GM12891 (cell line): ENCODE data around the gene LRIT3.

Experiments
- POLR2A ChIP-seq: IDR thresholded peaks from 2 replicates; pipeline ENCODE4 v1.6.1; 2011; ENCODE audit warnings: low read depth, low read length, control low read depth
- POLR2AphosphoS5 ChIP-seq: IDR thresholded peaks from 2 replicates; pipeline ENCODE4 v1.6.1; 2011; ENCODE audit warnings: low read depth, low read length, control low read depth
- POU2F2 ChIP-seq: IDR thresholded peaks from 2 replicates; pipeline ENCODE4 v1.6.1; 2011; ENCODE audit warnings: low read depth, mild to moderate bottlenecking, control low read depth, low read length, moderate library complexity
- SPI1 ChIP-seq: IDR thresholded peaks from 2 replicates; pipeline ENCODE4 v1.6.1; 2011; ENCODE audit warnings: low read depth, low read length, control low read depth
- TAF1 ChIP-seq: IDR thresholded peaks from 2 replicates; pipeline ENCODE4 v1.6.1; 2011; ENCODE audit warnings: low read depth, low read length, control low read depth

DNA sequence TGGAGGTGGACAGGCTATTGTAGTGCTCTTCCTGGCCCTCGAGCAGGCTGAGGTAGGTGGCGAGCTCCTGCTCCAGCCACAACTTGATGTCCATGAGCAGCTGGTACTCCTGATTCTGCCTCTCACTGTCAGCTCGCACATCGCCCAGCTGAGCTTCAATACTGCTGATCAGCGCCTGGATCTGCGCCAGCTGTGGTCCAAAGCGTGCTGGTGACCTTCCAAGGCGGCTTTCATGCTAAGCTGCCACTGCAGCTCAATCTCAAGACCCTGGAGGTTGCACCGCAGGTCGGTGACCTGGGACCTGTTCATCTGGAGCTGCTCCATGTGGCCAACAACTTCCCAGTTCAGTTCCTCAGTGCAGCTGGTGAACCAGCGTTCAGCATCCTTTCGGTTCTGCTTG, 31.2 kb downstream of the LRIT3 start:
- TF ChIP-seq POLR2AphosphoS5: no peak
- TF ChIP-seq TAF1: no peak
- TF ChIP-seq POLR2A: no peak
- TF ChIP-seq POU2F2: no peak
- TF ChIP-seq SPI1: no peak
